Measurements from ENCODE around the gene IMP4. TPM values are rescaled to one million over a fixed set of nuclear protein-coding genes. Genes with fewer than 3 reads are reported as not detected.

Gene IMP4
- total RNA-seq, 1 donor: 55.7 TPM

DNA sequence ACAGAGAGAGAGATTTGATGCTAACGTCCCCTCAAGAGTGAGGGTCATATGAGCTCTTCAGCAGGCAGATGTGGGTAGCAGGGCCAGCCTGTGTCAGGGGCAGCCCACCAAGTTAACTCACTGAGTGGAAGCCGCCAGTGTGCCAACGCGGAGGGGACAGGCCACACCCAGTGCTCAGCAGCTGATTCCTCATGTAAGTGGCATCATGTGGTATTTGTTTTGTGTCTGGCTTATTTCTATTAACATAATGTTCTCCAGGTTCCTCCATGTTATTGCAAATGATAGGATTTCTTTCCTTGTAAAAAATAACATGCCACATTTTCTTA, 4.0 kb downstream of the IMP4 start:
- Histone ChIP-seq H3K4me2 (ENCODE audit: insufficient read depth, low read length) (no peak overlapping the region), H3K4me3 (ENCODE audit: insufficient read depth, low read length) (no peak overlapping the region), H3K36me3 (ENCODE audit: insufficient read depth, low read length) (peaks cover 36% of the 10 kb centered on the region), H3K27me3 (ENCODE audit: insufficient read depth, low read length) (no peaks in the 10 kb centered on the region), H3K9me3 (ENCODE audit: low read depth, low read length) (no peaks in the 10 kb centered on the region), H2AFZ (ENCODE audit: low read length) (no peak overlapping the region), H3K4me1 (ENCODE audit: insufficient read depth, low read length) (peaks cover 9% of the 10 kb centered on the region), H4K20me1 (ENCODE audit: insufficient read depth, low read length) (peaks cover 3% of the 10 kb centered on the region), H3K27ac (ENCODE audit: low read depth, low read length) (no peak overlapping the region), H3K79me2 (ENCODE audit: insufficient read depth, low read length) (peaks cover 15% of the 10 kb centered on the region)
- TF ChIP-seq, protein P1, sequence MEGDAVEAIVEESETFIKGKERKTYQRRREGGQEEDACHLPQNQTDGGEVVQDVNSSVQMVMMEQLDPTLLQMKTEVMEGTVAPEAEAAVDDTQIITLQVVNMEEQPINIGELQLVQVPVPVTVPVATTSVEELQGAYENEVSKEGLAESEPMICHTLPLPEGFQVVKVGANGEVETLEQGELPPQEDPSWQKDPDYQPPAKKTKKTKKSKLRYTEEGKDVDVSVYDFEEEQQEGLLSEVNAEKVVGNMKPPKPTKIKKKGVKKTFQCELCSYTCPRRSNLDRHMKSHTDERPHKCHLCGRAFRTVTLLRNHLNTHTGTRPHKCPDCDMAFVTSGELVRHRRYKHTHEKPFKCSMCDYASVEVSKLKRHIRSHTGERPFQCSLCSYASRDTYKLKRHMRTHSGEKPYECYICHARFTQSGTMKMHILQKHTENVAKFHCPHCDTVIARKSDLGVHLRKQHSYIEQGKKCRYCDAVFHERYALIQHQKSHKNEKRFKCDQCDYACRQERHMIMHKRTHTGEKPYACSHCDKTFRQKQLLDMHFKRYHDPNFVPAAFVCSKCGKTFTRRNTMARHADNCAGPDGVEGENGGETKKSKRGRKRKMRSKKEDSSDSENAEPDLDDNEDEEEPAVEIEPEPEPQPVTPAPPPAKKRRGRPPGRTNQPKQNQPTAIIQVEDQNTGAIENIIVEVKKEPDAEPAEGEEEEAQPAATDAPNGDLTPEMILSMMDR (IDR thresholded peaks at IDR 0.05; ENCODE audit: extremely low read depth, low read depth, low read length): no peak
- DNase-seq (ENCODE audit: insufficient read length, low spot score, missing footprints): no peak

- no peak overlapping the region for H3K4me3 ChIP-seq (ENCODE audit: insufficient read depth, low read length)
- no peak overlapping the region for H2AFZ ChIP-seq (ENCODE audit: low read length)
- peaks cover 36% of the 10 kb centered on the region for H3K36me3 ChIP-seq (ENCODE audit: insufficient read depth, low read length)
- H4K20me1 ChIP-seq (ENCODE audit: insufficient read depth, low read length): peaks cover 3% of the 10 kb centered on the region
- peaks cover 15% of the 10 kb centered on the region for H3K79me2 ChIP-seq (ENCODE audit: insufficient read depth, low read length)
- TF ChIP-seq, protein P1 (IDR thresholded peaks at IDR 0.05; ENCODE audit: extremely low read depth, low read depth, low read length): no peak
- H3K27ac ChIP-seq (ENCODE audit: low read depth, low read length): no peak overlapping the region
- H3K4me2 ChIP-seq (ENCODE audit: insufficient read depth, low read length): no peak overlapping the region
- H3K4me1 ChIP-seq (ENCODE audit: insufficient read depth, low read length): peaks cover 9% of the 10 kb centered on the region
- H3K27me3 ChIP-seq (ENCODE audit: insufficient read depth, low read length): no peaks in the 10 kb centered on the region
- no peak for DNase-seq (ENCODE audit: insufficient read length, low spot score, missing footprints)
- H3K9me3 ChIP-seq (ENCODE audit: low read depth, low read length): no peaks in the 10 kb centered on the region
Observed at GRCh38 chr2:130347220-130347925, 4.7 kb downstream of the IMP4 start.

DNA sequence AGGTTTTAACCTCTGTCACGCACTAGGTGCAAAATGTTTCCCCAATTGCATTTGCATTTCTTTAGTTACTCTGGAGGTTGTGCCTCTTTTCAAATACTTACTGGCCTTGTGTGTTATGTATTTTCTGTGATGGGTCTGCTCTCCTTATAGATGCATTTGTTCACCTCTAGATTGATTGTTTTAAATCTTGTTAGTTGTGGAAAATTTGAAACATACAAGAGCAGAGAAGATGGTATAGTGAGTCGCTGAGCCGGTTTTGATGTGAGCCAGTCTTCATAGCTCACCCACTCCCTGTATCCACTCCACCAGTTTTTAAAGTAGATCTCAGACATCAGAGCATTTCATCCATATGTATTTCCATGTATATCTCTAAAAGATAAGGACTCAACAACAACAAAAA, 6.5 kb downstream of the IMP4 start:
- Histone ChIP-seq H4K20me1 (ENCODE audit: insufficient read depth, low read length) (no peaks in the 10 kb centered on the region), H3K79me2 (ENCODE audit: insufficient read depth, low read length) (peaks cover 5% of the 10 kb centered on the region), H3K27ac (ENCODE audit: low read depth, low read length) (no peak overlapping the region), H3K4me1 (ENCODE audit: insufficient read depth, low read length) (no peaks in the 10 kb centered on the region), H2AFZ (ENCODE audit: low read length) (no peak overlapping the region), H3K4me3 (ENCODE audit: insufficient read depth, low read length) (no peak overlapping the region), H3K9me3 (ENCODE audit: low read depth, low read length) (no peaks in the 10 kb centered on the region), H3K4me2 (ENCODE audit: insufficient read depth, low read length) (no peak overlapping the region), H3K27me3 (ENCODE audit: insufficient read depth, low read length) (no peaks in the 10 kb centered on the region), H3K36me3 (ENCODE audit: insufficient read depth, low read length) (peaks cover 36% of the 10 kb centered on the region)
- no peak for DNase-seq (ENCODE audit: insufficient read length, low spot score, missing footprints)
- TF ChIP-seq, protein P1 (IDR thresholded peaks at IDR 0.05; ENCODE audit: extremely low read depth, low read depth, low read length): no peak

DNA sequence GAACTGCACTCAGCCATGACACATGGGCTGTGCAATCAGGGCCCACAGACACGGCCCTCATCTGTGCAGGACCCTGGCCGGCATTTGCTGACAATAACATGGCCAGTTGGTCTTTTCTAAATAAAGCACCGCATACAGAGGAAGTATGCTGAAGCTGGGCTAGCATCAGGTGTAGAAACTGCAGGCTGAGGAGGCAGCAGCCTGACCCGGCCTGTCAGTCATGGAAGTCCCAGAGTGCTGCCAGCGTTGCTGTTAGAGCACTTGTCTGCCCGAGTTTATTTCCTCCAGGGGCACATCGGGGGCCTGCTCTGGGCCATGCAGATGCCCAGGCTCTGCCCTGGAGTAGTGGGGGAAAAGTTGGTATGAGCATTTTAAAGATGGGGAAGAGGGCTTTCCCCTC, 9.0 kb downstream of the IMP4 start:
- no peak overlapping the region for H3K27ac ChIP-seq (ENCODE audit: low read depth, low read length)
- H4K20me1 ChIP-seq (ENCODE audit: insufficient read depth, low read length): no peaks in the 10 kb centered on the region
- H3K27me3 ChIP-seq (ENCODE audit: insufficient read depth, low read length): no peaks in the 10 kb centered on the region
- H3K4me3 ChIP-seq (ENCODE audit: insufficient read depth, low read length): no peak overlapping the region
- H3K36me3 ChIP-seq (ENCODE audit: insufficient read depth, low read length): peaks cover 13% of the 10 kb centered on the region
- no peaks in the 10 kb centered on the region for H3K9me3 ChIP-seq (ENCODE audit: low read depth, low read length)
- TF ChIP-seq, protein P1 (IDR thresholded peaks at IDR 0.05; ENCODE audit: extremely low read depth, low read depth, low read length): no peak
- H3K79me2 ChIP-seq (ENCODE audit: insufficient read depth, low read length): no peaks in the 10 kb centered on the region
- no peak for DNase-seq (ENCODE audit: insufficient read length, low spot score, missing footprints)
- no peak overlapping the region for H3K4me2 ChIP-seq (ENCODE audit: insufficient read depth, low read length)
- no peak overlapping the region for H2AFZ ChIP-seq (ENCODE audit: low read length)
- peaks cover 6% of the 10 kb centered on the region for H3K4me1 ChIP-seq (ENCODE audit: insufficient read depth, low read length)

Data from osteoblast (primary cell).